AG04450 (cell line): ENCODE results near the gene CHMP3. TPM values are rescaled to one million over a fixed set of nuclear protein-coding genes. Genes with fewer than 3 reads are reported as not detected.

Experiments used
- CTCF ChIA-PET: fragments of 300-600, 350-600 bp; formaldehyde crosslinking; extraction: SDS; loops from one replicate; lab custom pipeline; 2022; ENCODE audit warnings: antibody characterized with exemption, inconsistent platforms; lab: Charles Lee
- POLR2A ChIA-PET: fragments of 350-600 bp; formaldehyde crosslinking; extraction: SDS; loops from one replicate; lab custom pipeline; 2021; ENCODE audit warnings: antibody characterized with exemption, inconsistent platforms; lab: Yijun Ruan, JAX
- DNase-seq: peaks from one replicate; pipeline ENCODE4 v3.0.0-alpha.2; 2011; ENCODE audit warnings: low read depth, low spot score
- H3K27ac ChIP-seq: one replicate; pipeline ENCODE4 v1.5.1; 2012; ENCODE audit warnings: low read depth, low read length, control low read depth
- H3K27me3 ChIP-seq: one replicate; pipeline ENCODE4 v1.6.0; 2012; ENCODE audit warnings: low read length; ENCODE audit not compliant: control insufficient read depth, insufficient read depth
- H3K4me3 ChIP-seq: 2 replicates; pipeline ENCODE4 v1.5.1; 2011; ENCODE audit warnings: mild to moderate bottlenecking, low read depth, low read length, control low read depth
- H3K9me3 ChIP-seq: 2 replicates; pipeline ENCODE4 v1.5.1; 2012; ENCODE audit warnings: low read length; ENCODE audit not compliant: control insufficient read depth, insufficient read depth
- CTCF ChIP-seq: IDR thresholded peaks from 2 replicates; pipeline ENCODE4 v1.5.1; 2011; ENCODE audit warnings: low read depth, low read length, control low read depth, inconsistent platforms
- polyA plus RNA-seq: library from polyadenylated mRNA; depleted of rRNA; stranded (reverse); fragments of >200 nt; gene quantifications from 2 replicates; pipeline ENCODE4 v1.2.3, GENCODE V29; 2011

Gene CHMP3
- polyA plus RNA-seq, 1 experiment, result 154 TPM

- no peak for TF ChIP-seq CTCF
- no peak overlapping the region for H3K27ac ChIP-seq
- no peaks in the 10 kb centered on the region for H3K27me3 ChIP-seq
- no peaks in the 10 kb centered on the region for H3K9me3 ChIP-seq
- H3K4me3 ChIP-seq, result no peak overlapping the region
- no peak for DNase-seq
- CTCF ChIA-PET, result no interaction called here
- POLR2A ChIA-PET, result no interaction called here
These were observed 49.1 kb downstream of the CHMP3 start for GRCh38 chr2:86513948-86514660.

- H3K9me3 ChIP-seq, result no peaks in the 10 kb centered on the region
- DNase-seq, result no peak
- POLR2A ChIA-PET, result no interaction called here
- CTCF ChIA-PET, result no interaction called here
- no peak overlapping the region for H3K27ac ChIP-seq
- no peak for TF ChIP-seq CTCF
- H3K27me3 ChIP-seq, result no peaks in the 10 kb centered on the region
- no peak overlapping the region for H3K4me3 ChIP-seq
These were observed 50.4 kb downstream of the CHMP3 start for GRCh38 chr2:86512892-86513291.

GRCh38 chr2:86512034-86512433 is 51.2 kb downstream of the CHMP3 start:
- CTCF ChIA-PET, result no interaction called here

GRCh38 chr2:86510436-86510933 is 52.8 kb downstream of the CHMP3 start:
- CTCF ChIA-PET, result no interaction called here
- H3K27ac ChIP-seq, result no peak overlapping the region
- POLR2A ChIA-PET, result no interaction called here
- no peak overlapping the region for H3K4me3 ChIP-seq
- no peak for TF ChIP-seq CTCF
- no peaks in the 10 kb centered on the region for H3K27me3 ChIP-seq
- DNase-seq, result no peak
- H3K9me3 ChIP-seq, result no peaks in the 10 kb centered on the region

More at GRCh38 chr2:86512034-86512433, 51.2 kb downstream of the CHMP3 start:
- H3K9me3 ChIP-seq, result no peaks in the 10 kb centered on the region
- TF ChIP-seq CTCF, result no peak
- POLR2A ChIA-PET, result no interaction called here
- no peaks in the 10 kb centered on the region for H3K27me3 ChIP-seq
- DNase-seq, result no peak
- no peak overlapping the region for H3K27ac ChIP-seq
- H3K4me3 ChIP-seq, result no peak overlapping the region

- H3K9me3 ChIP-seq, result no peaks in the 10 kb centered on the region
- TF ChIP-seq CTCF, result no peak
- H3K27ac ChIP-seq, result no peak overlapping the region
- no peak for DNase-seq
- POLR2A ChIA-PET, result no interaction called here
- CTCF ChIA-PET, result interaction anchor here (0.5 kb wide), 1 partner anchor 33 kb away, joined by 4 read pairs; no protein-coding TSS in a partner anchor
- H3K27me3 ChIP-seq, result no peaks in the 10 kb centered on the region
- no peak overlapping the region for H3K4me3 ChIP-seq
These were observed 55.6 kb downstream of the CHMP3 start for GRCh38 chr2:86507600-86507999.
